ENCODE measurements around the gene PM20D1.

Gene PM20D1

GRCh38 chr1:205803986-205804385 lies 45.9 kb downstream of the PM20D1 start:
- DNase-seq: no peak

DNA sequence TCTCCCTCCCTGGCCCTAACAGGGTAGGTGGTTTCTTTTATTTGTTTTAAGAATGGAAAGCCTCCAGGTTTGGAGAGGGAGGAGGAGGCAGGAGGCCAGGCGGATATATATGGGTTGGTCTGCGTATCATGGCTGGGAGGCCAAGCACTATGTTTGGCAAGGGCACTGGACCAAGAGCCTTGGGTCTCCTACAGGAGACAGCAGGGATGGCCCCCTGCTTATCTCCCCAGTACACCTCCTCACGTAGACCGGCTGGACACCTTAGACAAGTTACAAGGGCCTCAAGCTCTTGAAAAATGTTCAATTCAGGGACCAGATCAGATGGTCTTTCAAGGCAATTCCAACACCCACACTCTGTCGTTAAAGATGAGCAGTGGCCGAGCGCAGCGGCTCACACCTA lies 47.9 kb downstream of the PM20D1 start:
- no peak for DNase-seq

GRCh38 chr1:205800981-205801703 lies 48.8 kb downstream of the PM20D1 start:
- no peak for DNase-seq

- no peak for DNase-seq
Measured at GRCh38 chr1:205800427-205800826, 49.5 kb downstream of the PM20D1 start.

GRCh38 chr1:205798577-205798976 lies 51.4 kb downstream of the PM20D1 start:
- no peak for DNase-seq

- DNase-seq: no peak
Measured at GRCh38 chr1:205797168-205797567, 52.8 kb downstream of the PM20D1 start.

- DNase-seq: no peak
Measured at GRCh38 chr1:205794011-205794730, 55.8 kb downstream of the PM20D1 start.

DNA sequence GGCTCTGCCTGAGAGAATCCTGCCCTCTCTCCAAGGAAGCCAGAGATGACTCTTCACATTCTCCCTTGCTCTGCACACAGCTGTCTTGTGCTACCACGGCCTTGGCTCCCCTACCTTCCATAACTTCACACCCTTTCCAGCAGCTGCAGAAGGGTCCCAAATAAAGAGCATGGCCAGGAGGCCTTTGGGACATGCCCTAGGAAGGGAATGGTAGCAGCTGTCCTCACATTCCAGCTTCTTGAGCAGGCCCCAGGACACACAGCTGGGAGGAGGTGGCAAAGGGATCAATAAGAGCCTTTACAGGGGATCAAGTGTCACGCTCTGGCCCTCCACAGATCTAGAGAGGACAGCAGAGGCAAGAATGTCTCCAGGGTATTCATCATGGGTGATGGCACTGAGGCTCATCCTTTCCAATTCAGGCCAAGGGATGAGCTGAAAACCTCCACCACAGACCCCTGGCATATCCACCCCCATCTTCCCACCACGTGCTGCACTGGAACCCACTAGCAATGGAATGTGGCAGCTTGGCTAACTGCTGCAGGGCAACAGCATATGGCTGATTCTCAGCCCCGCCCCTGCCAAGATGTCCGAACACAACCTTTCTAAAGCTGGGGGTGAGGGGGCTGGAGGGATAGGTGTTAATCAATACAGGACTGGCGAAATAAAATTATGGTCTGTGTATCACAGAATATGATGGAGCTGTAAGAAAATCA lies 56.8 kb downstream of the PM20D1 start:
- no peak for DNase-seq

GRCh38 chr1:205792481-205792881 lies 57.5 kb downstream of the PM20D1 start:
- no peak for DNase-seq

DNA sequence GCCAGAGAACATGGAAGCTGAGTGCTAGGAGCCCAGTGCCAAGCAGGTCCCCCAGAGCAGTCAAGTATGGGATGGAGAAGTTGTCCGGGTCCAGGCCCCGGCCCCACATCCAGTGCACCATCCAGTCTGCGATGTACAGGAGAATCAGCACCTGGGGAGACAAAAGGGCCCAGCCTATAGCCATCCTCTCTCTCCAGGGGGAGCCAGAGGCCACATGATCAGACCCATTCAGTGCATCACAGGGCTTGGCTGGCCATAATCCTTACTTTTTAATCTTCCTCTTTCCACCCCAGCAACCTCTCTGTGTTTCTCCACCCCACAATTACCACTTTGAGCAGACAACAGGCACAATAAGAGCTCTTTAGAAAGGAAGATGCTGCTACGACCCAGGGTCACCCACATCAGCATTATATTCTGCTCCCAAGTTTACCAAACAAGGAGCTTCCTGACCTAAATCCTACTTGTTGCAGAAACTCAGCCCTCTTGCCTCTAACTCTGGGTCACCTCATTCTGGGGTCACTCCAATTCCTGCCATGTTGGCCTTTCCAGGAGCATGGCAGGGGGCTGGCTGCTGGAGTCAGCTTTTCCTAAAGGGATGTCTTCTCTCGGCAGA lies 58.3 kb downstream of the PM20D1 start:
- peak; percentile 46 for DNase-seq

GRCh38 chr1:205787287-205787916 lies 62.5 kb downstream of the PM20D1 start:
- no peak for DNase-seq

- no peak for DNase-seq
Measured at GRCh38 chr1:205786601-205787000, 63.3 kb downstream of the PM20D1 start.

GRCh38 chr1:205785446-205785845 lies 64.5 kb downstream of the PM20D1 start:
- no peak for DNase-seq

- DNase-seq: no peak
Measured at GRCh38 chr1:205783904-205784303, 66.0 kb downstream of the PM20D1 start.

- DNase-seq: no peak
Measured at GRCh38 chr1:205783433-205783795, 66.5 kb downstream of the PM20D1 start.

DNA sequence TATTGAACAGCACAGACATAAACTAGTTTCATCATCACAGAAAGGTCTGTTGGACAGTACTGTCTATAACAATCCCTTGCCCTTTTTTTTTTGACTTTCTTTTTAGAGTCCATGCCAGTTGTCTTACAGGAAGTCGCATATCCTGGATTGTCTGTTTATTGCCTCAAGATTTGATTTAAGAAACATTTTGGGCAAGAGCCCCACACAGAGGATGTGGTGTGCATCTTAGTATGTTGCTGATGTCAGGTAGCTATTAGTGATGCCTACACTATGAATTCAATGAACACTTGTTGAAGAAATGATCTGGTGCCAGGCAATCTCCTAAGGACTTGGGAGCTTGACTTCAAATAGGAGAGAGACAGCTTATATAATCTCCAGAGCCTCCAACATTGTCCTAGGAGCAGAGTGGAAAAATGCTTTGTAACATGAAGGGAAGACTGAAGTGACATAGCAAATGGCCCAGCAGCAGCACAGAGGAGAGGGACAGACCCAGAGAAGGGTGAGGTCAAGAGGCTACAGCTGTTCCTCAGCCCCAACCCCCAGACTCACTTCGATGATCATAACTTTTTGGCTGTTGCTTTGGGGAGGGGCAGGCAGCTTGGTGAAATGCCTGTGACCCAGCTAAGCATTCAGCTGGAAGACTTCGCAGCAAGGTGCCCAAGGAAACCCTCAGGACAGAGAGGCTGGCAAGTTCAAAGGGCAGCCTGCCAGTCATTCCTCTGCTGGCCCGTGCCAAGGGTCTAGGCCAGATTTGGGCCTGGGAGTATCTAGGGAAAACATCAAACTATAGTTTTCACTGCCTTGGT lies 67.1 kb downstream of the PM20D1 start:
- DNase-seq: no peak

GRCh38 chr1:205780335-205780734 lies 69.6 kb downstream of the PM20D1 start:
- DNase-seq: no peak
